ENCODE measurements around the gene SLC51B.
"Not testable (repeated sequence)": the region's sequence is repeated elsewhere in the genome, so short reads cannot be mapped to it uniquely, and the experiment has no call there.

SLC51B gene

GRCh38 chr15:65088643-65089021 is 43.4 kb downstream of the SLC51B start:
- TF ChIP-seq GATA1 (IDR thresholded peaks at IDR 0.05; ENCODE audit: low read depth, low read length): no peak
- no peak for TF ChIP-seq POLR2A (IDR thresholded peaks at IDR 0.05; ENCODE audit: low read length)
- DNase-seq: no peak

GRCh38 chr15:65089206-65089824 is 44.1 kb downstream of the SLC51B start:
- no peak for DNase-seq
- TF ChIP-seq GATA1 (IDR thresholded peaks at IDR 0.05; ENCODE audit: low read depth, low read length): no peak
- no peak for TF ChIP-seq POLR2A (IDR thresholded peaks at IDR 0.05; ENCODE audit: low read length)

GRCh38 chr15:65091946-65092770 is 47.0 kb downstream of the SLC51B start:
- no peak for DNase-seq

GRCh38 chr15:65092911-65093792 is 48.0 kb downstream of the SLC51B start:
- DNase-seq: no peak
- TF ChIP-seq POLR2A (IDR thresholded peaks at IDR 0.05; ENCODE audit: low read length) (no peak), GATA1 (IDR thresholded peaks at IDR 0.05; ENCODE audit: low read depth, low read length) (no peak)

More at GRCh38 chr15:65091946-65092770, 47.0 kb downstream of the SLC51B start:
- TF ChIP-seq GATA1 (IDR thresholded peaks at IDR 0.05; ENCODE audit: low read depth, low read length): no peak
- no peak for TF ChIP-seq POLR2A (IDR thresholded peaks at IDR 0.05; ENCODE audit: low read length)

GRCh38 chr15:65093793-65094170 is 48.6 kb downstream of the SLC51B start:
- not testable (repeated sequence) for DNase-seq

- DNase-seq: no peak
- no peak for TF ChIP-seq GATA1 (IDR thresholded peaks at IDR 0.05; ENCODE audit: low read depth, low read length)
- TF ChIP-seq POLR2A (IDR thresholded peaks at IDR 0.05; ENCODE audit: low read length): no peak
These were observed 49.3 kb downstream of the SLC51B start for GRCh38 chr15:65094294-65094995.

- no peak for TF ChIP-seq GATA1 (IDR thresholded peaks at IDR 0.05; ENCODE audit: low read depth, low read length)
- no peak for TF ChIP-seq POLR2A (IDR thresholded peaks at IDR 0.05; ENCODE audit: low read length)
- DNase-seq: no peak
These were observed 50.0 kb downstream of the SLC51B start for GRCh38 chr15:65095011-65095746.

- TF ChIP-seq POLR2A (IDR thresholded peaks at IDR 0.05; ENCODE audit: low read length) (no peak), GATA1 (IDR thresholded peaks at IDR 0.05; ENCODE audit: low read depth, low read length) (no peak)
- no peak for DNase-seq
These were observed 50.5 kb downstream of the SLC51B start for GRCh38 chr15:65095747-65096104.

- no peak for DNase-seq
- no peak for TF ChIP-seq GATA1 (IDR thresholded peaks at IDR 0.05; ENCODE audit: low read depth, low read length)
- no peak for TF ChIP-seq POLR2A (IDR thresholded peaks at IDR 0.05; ENCODE audit: low read length)
These were observed 51.5 kb downstream of the SLC51B start for GRCh38 chr15:65096481-65097385.

GRCh38 chr15:65097651-65098263 is 52.6 kb downstream of the SLC51B start:
- TF ChIP-seq GATA1 (IDR thresholded peaks at IDR 0.05; ENCODE audit: low read depth, low read length): no peak
- no peak for DNase-seq

- DNase-seq: no peak
- no peak for TF ChIP-seq GATA1 (IDR thresholded peaks at IDR 0.05; ENCODE audit: low read depth, low read length)
- no peak for TF ChIP-seq POLR2A (IDR thresholded peaks at IDR 0.05; ENCODE audit: low read length)
These were observed 54.1 kb downstream of the SLC51B start for GRCh38 chr15:65099336-65099735.

GRCh38 chr15:65099801-65100200 is 54.6 kb downstream of the SLC51B start:
- DNase-seq: not testable (repeated sequence)

Data from erythroblast (primary cell).